GM21528 (cell line): ENCODE data around the gene OMP.

Source experiments
- ATAC-seq: cut with Tn5 transposase; IDR thresholded peaks from one replicate; pipeline ENCODE4 v1.9.1; 2021; ENCODE audit warnings: mild to moderate bottlenecking, moderate library complexity; ENCODE audit not compliant: unreplicated experiment, low FRiP score

Gene OMP

DNA sequence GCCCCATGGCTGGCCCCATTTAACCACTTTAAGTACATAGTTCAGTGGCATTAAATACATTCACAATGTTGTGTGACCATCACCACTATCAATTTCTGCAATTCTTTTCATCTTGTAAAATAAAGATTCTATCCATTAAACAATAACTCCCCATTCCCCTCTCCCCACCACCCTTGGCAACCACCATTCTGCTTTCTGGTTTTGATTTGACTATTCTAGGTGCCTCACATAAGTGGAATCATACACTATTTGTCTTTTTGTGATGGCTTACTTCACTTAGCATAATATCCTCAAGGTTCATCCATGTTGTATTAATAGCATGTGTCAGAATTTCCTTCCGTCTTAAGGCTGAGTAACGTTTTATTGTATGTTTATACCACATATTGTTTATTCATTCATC is 32.4 kb downstream of the OMP start:
- ATAC-seq = no peak

DNA sequence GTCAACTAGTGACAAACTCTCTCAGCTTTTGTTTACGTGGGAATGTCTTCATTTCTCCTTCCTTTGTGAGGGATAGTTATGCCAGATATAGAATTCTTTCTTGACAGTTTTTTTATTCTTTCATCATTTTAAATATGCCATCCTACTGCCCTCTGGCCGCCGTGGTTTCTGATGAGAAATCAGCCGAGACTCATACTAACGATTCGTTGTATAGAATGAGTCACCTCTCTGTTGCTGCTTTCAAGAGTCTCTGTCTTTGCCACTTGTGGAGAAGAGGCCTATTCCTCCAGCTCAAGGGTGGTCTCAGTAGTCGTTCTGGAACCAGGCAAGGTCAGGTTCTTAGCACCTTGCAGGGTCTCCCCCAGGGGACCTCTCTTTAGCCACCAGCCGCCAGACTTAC is 33.4 kb downstream of the OMP start:
- no peak for ATAC-seq

GRCh38 chr11:77136784-77137420 is 34.3 kb downstream of the OMP start:
- ATAC-seq = no peak

DNA sequence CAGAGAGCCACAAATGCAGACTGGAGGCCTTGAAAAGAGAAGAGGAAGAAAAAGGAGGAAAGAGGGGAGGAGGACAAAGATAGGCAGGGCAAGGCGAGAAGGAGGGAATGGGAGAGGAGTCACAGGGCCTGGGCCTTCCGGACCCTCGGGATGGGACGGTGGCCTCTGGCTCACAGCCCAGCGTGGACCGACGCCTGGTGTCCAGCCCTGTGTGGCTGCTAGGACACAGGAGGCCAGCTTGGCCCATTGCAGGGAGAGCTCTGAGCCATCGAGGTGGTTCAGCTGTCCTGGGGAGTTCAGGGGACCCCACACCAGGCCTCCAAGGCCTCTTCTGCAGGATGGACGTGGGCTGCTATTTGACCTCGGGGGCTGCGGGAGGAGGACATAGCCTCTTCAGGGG is 34.8 kb downstream of the OMP start:
- ATAC-seq = no peak

- ATAC-seq = no peak
These were observed 35.5 kb downstream of the OMP start for GRCh38 chr11:77138106-77138649.

DNA sequence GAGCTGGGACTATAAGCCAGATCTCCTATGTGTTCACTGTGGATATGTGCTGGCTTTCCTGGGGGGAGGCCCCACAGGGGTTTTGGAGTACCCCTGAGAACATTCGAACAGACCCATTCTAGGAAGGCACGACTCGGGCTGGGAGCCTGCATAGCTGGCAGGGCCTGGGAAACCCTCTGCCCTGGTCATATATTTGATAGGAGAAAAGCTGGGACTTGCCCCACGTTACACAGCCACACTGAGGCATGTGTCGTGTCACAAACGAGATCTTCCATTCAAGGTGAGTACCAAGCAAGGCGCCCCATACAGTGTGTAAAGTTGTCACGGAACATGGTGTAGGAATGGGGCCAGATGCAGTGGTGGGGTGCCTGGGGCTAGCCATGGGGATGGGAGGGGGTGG is 36.6 kb downstream of the OMP start:
- ATAC-seq = no peak

GRCh38 chr11:77140231-77140851 is 37.7 kb downstream of the OMP start:
- ATAC-seq = no peak

DNA sequence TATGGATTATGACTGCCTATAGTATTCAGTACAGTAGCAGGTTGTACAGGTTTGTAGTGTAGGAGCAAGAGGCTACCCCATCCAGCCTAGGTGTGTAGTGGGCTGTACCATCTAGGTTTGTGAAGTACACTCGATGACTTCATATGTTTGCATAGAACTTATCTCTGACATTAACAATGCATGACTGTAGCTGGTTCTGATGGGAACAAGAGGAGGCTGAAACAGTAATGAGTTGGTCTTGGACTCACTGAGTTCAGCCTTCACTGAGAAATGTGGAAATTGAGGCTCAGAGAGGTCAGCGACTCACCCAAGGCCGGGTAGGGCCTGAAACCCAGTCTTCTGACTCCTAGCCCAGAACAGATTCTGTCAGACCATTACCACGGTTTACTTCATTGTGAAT is 38.4 kb downstream of the OMP start:
- ATAC-seq = no peak

- ATAC-seq = no peak
These were observed 38.8 kb downstream of the OMP start for GRCh38 chr11:77141475-77141874.

- no peak for ATAC-seq
These were observed 39.7 kb downstream of the OMP start for GRCh38 chr11:77142091-77142975.

DNA sequence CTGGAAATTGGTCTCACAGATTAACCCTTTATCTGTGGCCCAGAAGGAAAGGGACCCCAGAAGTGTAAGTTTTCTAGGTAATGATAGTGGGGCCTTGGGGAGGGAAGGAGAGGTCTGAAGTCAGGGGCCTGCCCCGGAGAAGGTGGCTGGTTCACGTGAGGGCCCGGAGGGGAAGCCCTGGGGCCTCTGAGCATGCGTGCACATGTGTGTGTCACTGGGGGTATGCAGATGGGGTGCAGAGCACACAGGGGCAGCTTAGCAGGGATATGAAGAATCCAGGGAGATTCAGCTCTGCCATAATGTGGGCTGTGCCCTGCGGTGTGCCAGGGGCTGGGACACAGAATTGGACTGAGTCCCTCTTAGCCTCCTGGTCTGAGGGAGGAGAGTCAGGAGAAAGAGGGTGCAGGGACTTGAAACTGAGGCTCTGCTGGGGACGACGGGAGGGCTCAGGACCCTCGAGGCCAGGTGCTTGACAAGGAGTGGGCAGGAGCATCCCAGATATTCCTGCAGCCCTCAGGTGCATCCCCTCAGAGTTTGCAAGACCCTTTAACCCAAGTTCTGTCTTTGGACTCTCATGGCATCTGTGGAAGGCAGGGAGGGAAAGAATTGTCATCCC is 40.9 kb downstream of the OMP start:
- ATAC-seq = no peak

GRCh38 chr11:77144196-77144856 is 41.7 kb downstream of the OMP start:
- no peak for ATAC-seq

- no peak for ATAC-seq
These were observed 42.3 kb downstream of the OMP start for GRCh38 chr11:77144857-77145428.

DNA sequence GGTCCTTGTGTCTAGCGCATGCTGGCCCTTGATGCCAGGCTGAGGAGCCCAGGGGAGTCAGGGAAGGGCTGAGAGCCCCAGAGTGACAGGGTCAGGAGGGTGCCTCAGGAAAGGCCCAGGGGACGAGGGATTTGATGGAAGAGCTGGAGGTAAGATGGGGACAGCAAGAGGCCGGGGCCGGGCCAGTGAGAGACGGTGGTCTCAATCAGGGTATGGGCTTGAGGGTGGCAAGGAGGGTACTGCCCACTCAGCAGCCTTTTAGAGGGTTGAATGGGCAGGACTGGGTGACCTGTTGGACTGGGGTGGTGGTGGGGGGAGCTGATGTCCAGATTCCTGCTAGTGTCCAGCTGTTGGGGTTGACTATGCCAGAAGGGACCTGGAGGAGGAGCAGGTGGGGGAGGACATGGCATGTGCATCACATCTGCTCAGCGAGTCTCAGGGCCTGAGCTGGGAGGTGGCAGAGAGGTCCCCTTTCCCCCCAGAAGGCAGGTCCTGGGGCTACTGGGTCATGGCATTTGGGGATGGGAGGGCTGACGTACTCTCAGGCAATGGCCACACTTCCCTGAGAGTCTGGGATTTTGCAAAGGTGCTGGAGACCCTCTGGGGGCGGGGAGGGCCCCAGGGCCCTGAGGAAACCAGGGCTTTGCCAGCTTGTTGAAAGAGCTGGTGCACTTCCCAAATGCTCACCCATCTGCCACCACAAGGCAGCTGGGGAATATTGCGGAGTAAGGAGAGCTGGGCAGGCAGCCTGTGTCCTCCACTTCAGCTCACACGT is 43.8 kb downstream of the OMP start:
- ATAC-seq = no peak

DNA sequence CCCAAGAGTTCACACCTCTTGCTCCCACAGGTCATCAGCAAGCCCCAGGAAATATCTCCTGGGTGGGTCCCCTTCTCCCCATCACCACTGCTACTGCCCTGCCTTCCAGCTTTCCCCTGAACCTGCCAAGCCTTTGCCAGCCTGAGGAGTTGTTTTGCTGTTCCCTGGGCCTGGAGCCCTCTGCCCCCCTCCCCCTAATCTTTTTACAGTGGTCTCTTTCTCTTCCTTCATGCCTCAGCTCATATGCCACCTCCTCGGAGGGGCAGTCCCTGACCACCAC is 44.3 kb downstream of the OMP start:
- no peak for ATAC-seq

- no peak for ATAC-seq
These were observed 45.2 kb downstream of the OMP start for GRCh38 chr11:77147668-77148321.

- ATAC-seq = no peak
These were observed 46.5 kb downstream of the OMP start for GRCh38 chr11:77148963-77149715.

DNA sequence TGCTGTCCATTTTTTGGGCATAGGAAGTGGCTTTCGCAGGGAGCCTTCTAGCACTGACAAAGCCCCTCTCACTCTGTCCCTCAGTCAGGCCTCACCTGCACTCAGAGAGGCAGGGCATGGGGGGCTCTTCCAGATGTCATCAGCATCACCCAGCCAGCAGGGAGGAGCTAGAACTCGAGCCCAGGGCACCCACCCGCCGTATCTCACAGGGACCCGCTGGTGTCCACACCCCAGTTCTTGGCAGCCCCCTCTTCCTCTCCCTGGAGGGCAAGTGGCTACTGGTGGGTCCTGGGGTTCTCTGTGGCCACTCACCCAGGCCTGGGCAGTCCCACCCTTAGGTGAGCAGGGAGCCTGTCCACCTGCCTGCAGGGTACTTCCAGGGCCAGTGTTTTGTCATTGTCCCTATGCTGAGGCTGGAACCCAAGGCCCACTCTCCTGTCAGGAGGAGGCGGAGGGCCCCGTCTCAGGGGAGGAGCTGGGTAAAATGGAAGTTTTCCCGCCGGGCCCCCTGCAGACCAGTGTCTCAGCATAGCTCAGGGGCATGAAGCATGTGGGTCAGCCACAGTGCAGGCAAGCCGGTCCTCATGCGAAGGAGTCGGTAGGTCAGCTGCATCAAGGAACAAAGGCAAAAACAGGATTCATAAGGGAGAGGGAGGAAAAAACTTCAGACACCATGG is 47.2 kb downstream of the OMP start:
- ATAC-seq = no peak
